ENCODE results near the gene VSIG10. TPM values are rescaled to one million over a fixed set of nuclear protein-coding genes. Genes with fewer than 3 reads are reported as not detected.
"Not testable (repeated sequence)": the region's sequence is repeated elsewhere in the genome, so short reads cannot be mapped to it uniquely, and the experiment has no call there.

Gene VSIG10
- total RNA-seq, 2 donors from 2014 or later, result 2.6 to 7.3 TPM

GRCh38 chr12:118098911-118099671 is 4.7 kb downstream of the VSIG10 start:
- Mint-ChIP-seq H3K4me3 (no peak overlapping the region), H3K4me1 (ENCODE audit: low read depth in 2 of 2) (peaks cover 3 to 5% of the 10 kb centered on the region in 2 donors), H3K27me3 (peaks cover 10 to 19% of the 10 kb centered on the region in 2 donors), H3K27ac (no peak overlapping the region), H3K36me3 (no peaks in the 10 kb centered on the region), H3K9me3 (no peaks in the 10 kb centered on the region)
- no peak for ATAC-seq
- DNase-seq (ENCODE audit: low spot score), result no peak

GRCh38 chr12:118098401-118098800 is 5.4 kb downstream of the VSIG10 start:
- no peaks in the 10 kb centered on the region for H3K9me3 Mint-ChIP-seq
- DNase-seq (ENCODE audit: low spot score), result no peak
- H3K27ac Mint-ChIP-seq, result no peak overlapping the region
- H3K4me1 Mint-ChIP-seq (ENCODE audit: low read depth in 2 of 2), result peaks cover 3 to 5% of the 10 kb centered on the region in 2 donors
- no peak overlapping the region for H3K4me3 Mint-ChIP-seq
- no peak for ATAC-seq
- no peaks in the 10 kb centered on the region for H3K36me3 Mint-ChIP-seq
- H3K27me3 Mint-ChIP-seq, result peaks cover 10 to 19% of the 10 kb centered on the region in 2 donors

- ATAC-seq, result no peak
- H3K27ac Mint-ChIP-seq, result no peak overlapping the region
- no peak for DNase-seq (ENCODE audit: low spot score)
Observed at GRCh38 chr12:118094039-118094438, 9.8 kb downstream of the VSIG10 start.

GRCh38 chr12:118089782-118090181 is 14.0 kb downstream of the VSIG10 start:
- ATAC-seq, result no peak
- H3K4me3 Mint-ChIP-seq, result no peak overlapping the region
- H3K27ac Mint-ChIP-seq, result no peak overlapping the region

More at GRCh38 chr12:118094039-118094438, 9.8 kb downstream of the VSIG10 start:
- peaks cover 2 to 6% of the 10 kb centered on the region in 2 donors for H3K27me3 Mint-ChIP-seq
- H3K4me1 Mint-ChIP-seq (ENCODE audit: low read depth in 2 of 2), result no peaks in the 10 kb centered on the region
- H3K9me3 Mint-ChIP-seq, result no peaks in the 10 kb centered on the region
- no peaks in the 10 kb centered on the region for H3K36me3 Mint-ChIP-seq
- H3K4me3 Mint-ChIP-seq, result no peak overlapping the region

GRCh38 chr12:118082161-118082560 is 21.6 kb downstream of the VSIG10 start:
- DNase-seq (ENCODE audit: low spot score) (no peak), ATAC-seq (no peak)
- Mint-ChIP-seq H3K4me1 (ENCODE audit: low read depth in 2 of 2) (no peaks in the 10 kb centered on the region), H3K36me3 (no peaks in the 10 kb centered on the region), H3K27me3 (no peaks in the 10 kb centered on the region), H3K9me3 (no peaks in the 10 kb centered on the region), H3K27ac (no peak overlapping the region), H3K4me3 (no peak overlapping the region)

More at GRCh38 chr12:118089782-118090181, 14.0 kb downstream of the VSIG10 start:
- no peaks in the 10 kb centered on the region for H3K9me3 Mint-ChIP-seq
- H3K36me3 Mint-ChIP-seq, result no peaks in the 10 kb centered on the region
- no peaks in the 10 kb centered on the region for H3K4me1 Mint-ChIP-seq (ENCODE audit: low read depth in 2 of 2)
- peaks cover 0 to 2% of the 10 kb centered on the region in 2 donors for H3K27me3 Mint-ChIP-seq
- DNase-seq (ENCODE audit: low spot score), result no peak

GRCh38 chr12:118081521-118081920 is 22.3 kb downstream of the VSIG10 start:
- H3K4me1 Mint-ChIP-seq (ENCODE audit: low read depth in 2 of 2); DNase-seq (ENCODE audit: low spot score); H3K27ac Mint-ChIP-seq; H3K36me3 Mint-ChIP-seq; H3K9me3 Mint-ChIP-seq; H3K4me3 Mint-ChIP-seq; ATAC-seq; H3K27me3 Mint-ChIP-seq: not testable (repeated sequence)

GRCh38 chr12:118073768-118074167 is 30.0 kb downstream of the VSIG10 start:
- Mint-ChIP-seq H3K9me3 (no peaks in the 10 kb centered on the region), H3K36me3 (no peaks in the 10 kb centered on the region), H3K4me3 (no peak overlapping the region), H3K4me1 (ENCODE audit: low read depth in 2 of 2) (peaks cover 2 to 3% of the 10 kb centered on the region in 2 donors), H3K27me3 (peaks cover 7 to 11% of the 10 kb centered on the region in 2 donors), H3K27ac (no peak overlapping the region)
- ATAC-seq (no peak), DNase-seq (ENCODE audit: low spot score) (no peak)

GRCh38 chr12:118070650-118071049 is 33.2 kb downstream of the VSIG10 start:
- Mint-ChIP-seq H3K4me1 (ENCODE audit: low read depth in 2 of 2) (peaks cover 8 to 17% of the 10 kb centered on the region in 2 donors), H3K36me3 (no peaks in the 10 kb centered on the region), H3K9me3 (no peaks in the 10 kb centered on the region), H3K4me3 (no peak overlapping the region), H3K27ac (no peak overlapping the region), H3K27me3 (peaks cover 29 to 38% of the 10 kb centered on the region in 2 donors)
- DNase-seq (ENCODE audit: low spot score) (no peak), ATAC-seq (no peak)

GRCh38 chr12:118068445-118068844 is 35.4 kb downstream of the VSIG10 start:
- Mint-ChIP-seq H3K4me3 (no peak overlapping the region), H3K27ac (peak overlapping the region; percentile 9 to 12), H3K4me1 (ENCODE audit: low read depth in 2 of 2) (peaks cover 28 to 38% of the 10 kb centered on the region in 2 donors), H3K36me3 (no peaks in the 10 kb centered on the region), H3K27me3 (peaks cover 35 to 43% of the 10 kb centered on the region in 2 donors), H3K9me3 (no peaks in the 10 kb centered on the region)
- DNase-seq (ENCODE audit: low spot score) (no peak), ATAC-seq (no peak)

- no peaks in the 10 kb centered on the region for H3K9me3 Mint-ChIP-seq
- peak overlapping the region; percentile 52 for H3K4me3 Mint-ChIP-seq
- DNase-seq (ENCODE audit: low spot score), result no peak
- H3K4me1 Mint-ChIP-seq (ENCODE audit: low read depth in 2 of 2), result peaks cover 42 to 49% of the 10 kb centered on the region in 2 donors
- no peak for ATAC-seq
- H3K36me3 Mint-ChIP-seq, result no peaks in the 10 kb centered on the region
- peaks cover 29 to 36% of the 10 kb centered on the region in 2 donors for H3K27me3 Mint-ChIP-seq
- peak overlapping the region in 1 of 2 donors; percentile 94 for H3K27ac Mint-ChIP-seq
Observed at GRCh38 chr12:118065380-118065779, 38.4 kb downstream of the VSIG10 start.

GRCh38 chr12:118064608-118065007 is 39.2 kb downstream of the VSIG10 start:
- peak overlapping the region; percentile 52 for H3K4me3 Mint-ChIP-seq
- no peak for DNase-seq (ENCODE audit: low spot score)
- peaks cover 49 to 57% of the 10 kb centered on the region in 2 donors for H3K4me1 Mint-ChIP-seq (ENCODE audit: low read depth in 2 of 2)
- H3K9me3 Mint-ChIP-seq, result no peaks in the 10 kb centered on the region
- no peaks in the 10 kb centered on the region for H3K36me3 Mint-ChIP-seq
- no peak for ATAC-seq
- H3K27ac Mint-ChIP-seq, result peak overlapping the region; percentile 94 to 96
- peaks cover 29 to 36% of the 10 kb centered on the region in 2 donors for H3K27me3 Mint-ChIP-seq

- ATAC-seq (no peak), DNase-seq (ENCODE audit: low spot score) (no peak)
- H3K9me3 Mint-ChIP-seq, result no peaks in the 10 kb centered on the region
- no peaks in the 10 kb centered on the region for H3K36me3 Mint-ChIP-seq
- peaks cover 55 to 62% of the 10 kb centered on the region in 2 donors for H3K4me1 Mint-ChIP-seq (ENCODE audit: low read depth in 2 of 2)
- H3K27ac Mint-ChIP-seq, result peak overlapping the region; percentile 94 to 96
- peaks cover 27 to 32% of the 10 kb centered on the region in 2 donors for H3K27me3 Mint-ChIP-seq
- H3K4me3 Mint-ChIP-seq, result peak overlapping the region; percentile 52
Observed at GRCh38 chr12:118063576-118064391, 40.0 kb downstream of the VSIG10 start.

- Mint-ChIP-seq H3K9me3 (no peaks in the 10 kb centered on the region), H3K27me3 (peaks cover 15 to 16% of the 10 kb centered on the region in 2 donors), H3K27ac (peak overlapping the region; percentile 94 to 96), H3K4me3 (peak overlapping the region; percentile 99), H3K36me3 (no peaks in the 10 kb centered on the region), H3K4me1 (ENCODE audit: low read depth in 2 of 2) (peaks cover 52 to 62% of the 10 kb centered on the region in 2 donors)
- DNase-seq (ENCODE audit: low spot score) (no peak), ATAC-seq (no peak)
Observed at GRCh38 chr12:118061873-118062843, 41.7 kb downstream of the VSIG10 start.

Data from natural killer cell treated with Interleukin-12 subunit alpha and Interleukin-12 subunit beta and Interleukin-15 and Interleukin-18, amount 100 ng/mL, for 72 hours (primary cell).